A673 (cell line): ENCODE data around the gene ZPBP2. TPM values are rescaled to one million over a fixed set of nuclear protein-coding genes. Genes with fewer than 3 reads are reported as not detected.

Source experiments
- BruUV-seq: library from RNA; stranded (reverse); fragments of 400-500 nt; replicated peaks from 2 replicates; lab custom pipeline; 2021; lab: Mats Ljungman, UMichigan
- CTCF ChIA-PET: fragments of 300-600 bp; sonication (Branson Sonifier 250); formaldehyde crosslinking; loops from one replicate; lab custom pipeline; 2022; ENCODE audit warnings: antibody characterized with exemption; lab: Charles Lee
- POLR2A ChIA-PET: fragments of 300-600 bp; sonication (Branson Sonifier 250); formaldehyde crosslinking; loops from one replicate; lab custom pipeline; 2022; ENCODE audit warnings: antibody characterized with exemption; ENCODE audit not compliant: low non-redundant PET; lab: Charles Lee
- DNase-seq: peaks from one replicate; pipeline ENCODE4 v3.0.0-alpha.2; 2015; ENCODE audit warnings: low spot score
- H3K27ac ChIP-seq: fragments of 200-600 bp; sonication (generic); 2 replicates; pipeline ENCODE4 v1.5.1; 2016; ENCODE audit warnings: mixed run types, low read depth, mild to moderate bottlenecking, mixed read lengths, antibody characterized with exemption, low read length; ENCODE audit not compliant: poor library complexity, severe bottlenecking
- H3K27me3 ChIP-seq: fragments of 200-600 bp; sonication (generic); replicated peaks from 2 replicates; pipeline ENCODE4 v1.6.1; 2017; ENCODE audit warnings: mixed run types, low read depth, mild to moderate bottlenecking, mixed read lengths, antibody characterized with exemption, low read length; ENCODE audit not compliant: insufficient read depth, poor library complexity
- H3K36me3 ChIP-seq: fragments of 200-600 bp; sonication (generic); 2 replicates; pipeline ENCODE4 v1.6.1; 2016; ENCODE audit warnings: mixed run types, mild to moderate bottlenecking, mixed read lengths, antibody characterized with exemption, low read length; ENCODE audit not compliant: insufficient read depth, poor library complexity, severe bottlenecking
- H3K4me1 ChIP-seq: fragments of 200-600 bp; sonication (generic); 2 replicates; pipeline ENCODE4 v1.6.1; 2017; ENCODE audit warnings: mixed run types, mild to moderate bottlenecking, mixed read lengths, antibody characterized with exemption, low read length; ENCODE audit not compliant: insufficient read depth, poor library complexity, severe bottlenecking
- H3K4me3 ChIP-seq: fragments of 200-600 bp; sonication (generic); 2 replicates; pipeline ENCODE4 v1.5.1; 2016; ENCODE audit warnings: low read depth, mixed run types, mild to moderate bottlenecking, mixed read lengths, low read length; ENCODE audit not compliant: poor library complexity, severe bottlenecking
- H3K9me3 ChIP-seq: fragments of 200-600 bp; sonication (generic); 2 replicates; pipeline ENCODE4 v1.6.1; 2016; ENCODE audit warnings: mixed run types, low read depth, mild to moderate bottlenecking, mixed read lengths, antibody characterized with exemption, low read length; ENCODE audit not compliant: poor library complexity, severe bottlenecking
- CTCF ChIP-seq: fragments of 300-800, 200-600 bp; sonication (generic); conservative IDR thresholded peaks from 2 replicates; pipeline ENCODE4 v1.5.1; 2017; ENCODE audit warnings: low read depth, mild to moderate bottlenecking, antibody characterized with exemption, low read length, moderate library complexity, mixed read lengths
- EZH2 ChIP-seq: fragments of 200-600 bp; sonication (generic); IDR thresholded peaks from 2 replicates; pipeline ENCODE4 v1.6.1; 2017; ENCODE audit warnings: borderline replicate concordance, low read depth, mild to moderate bottlenecking, mixed read lengths, antibody characterized with exemption, low read length; ENCODE audit not compliant: poor library complexity, severe bottlenecking
- intact Hi-C: fragments of 100-400 bp; cut with micrococcal nuclease; formaldehyde crosslinking; loops from one replicate; pipeline ENCODE4 v1.10.0; 2022; ENCODE audit not compliant: unreplicated experiment
- total RNA-seq: library from RNA; stranded (reverse); gene quantifications from 2 replicates; pipeline ENCODE4 v1.2.3, GENCODE V29; 2021

ZPBP2 gene
- total RNA-seq, 1 experiment from 2014 or later: not detected

DNA sequence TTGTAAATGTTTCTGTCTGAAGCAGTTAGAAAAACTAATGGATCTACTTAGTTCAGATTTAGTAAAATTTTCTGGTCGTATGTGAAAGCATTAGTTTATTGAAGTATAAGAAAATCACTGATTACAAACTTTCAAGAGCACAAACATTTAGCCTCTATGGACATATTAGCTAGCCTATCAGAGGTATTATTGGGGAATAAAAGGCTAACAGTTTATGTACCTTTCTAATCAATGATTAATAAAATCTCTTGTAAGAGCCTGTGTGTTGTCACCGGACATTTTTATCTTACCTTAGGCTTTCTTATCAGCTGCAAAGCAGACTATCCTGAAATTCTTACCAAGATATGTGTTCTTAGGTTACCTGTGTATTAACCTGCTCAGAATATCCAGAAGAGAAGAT lies 21.2 kb downstream of the ZPBP2 start:
- Histone ChIP-seq H3K27me3 (no peaks in the 10 kb centered on the region), H3K27ac (no peak overlapping the region), H3K4me3 (no peak overlapping the region), H3K9me3 (no peaks in the 10 kb centered on the region), H3K36me3 (no peaks in the 10 kb centered on the region), H3K4me1 (no peaks in the 10 kb centered on the region)
- POLR2A ChIA-PET: no interaction called here
- DNase-seq: no peak
- intact Hi-C loops: no loop called here
- TF ChIP-seq EZH2 (no peak), CTCF (no peak)
- CTCF ChIA-PET: no interaction called here
- BruUV-seq: no TSS peak

DNA sequence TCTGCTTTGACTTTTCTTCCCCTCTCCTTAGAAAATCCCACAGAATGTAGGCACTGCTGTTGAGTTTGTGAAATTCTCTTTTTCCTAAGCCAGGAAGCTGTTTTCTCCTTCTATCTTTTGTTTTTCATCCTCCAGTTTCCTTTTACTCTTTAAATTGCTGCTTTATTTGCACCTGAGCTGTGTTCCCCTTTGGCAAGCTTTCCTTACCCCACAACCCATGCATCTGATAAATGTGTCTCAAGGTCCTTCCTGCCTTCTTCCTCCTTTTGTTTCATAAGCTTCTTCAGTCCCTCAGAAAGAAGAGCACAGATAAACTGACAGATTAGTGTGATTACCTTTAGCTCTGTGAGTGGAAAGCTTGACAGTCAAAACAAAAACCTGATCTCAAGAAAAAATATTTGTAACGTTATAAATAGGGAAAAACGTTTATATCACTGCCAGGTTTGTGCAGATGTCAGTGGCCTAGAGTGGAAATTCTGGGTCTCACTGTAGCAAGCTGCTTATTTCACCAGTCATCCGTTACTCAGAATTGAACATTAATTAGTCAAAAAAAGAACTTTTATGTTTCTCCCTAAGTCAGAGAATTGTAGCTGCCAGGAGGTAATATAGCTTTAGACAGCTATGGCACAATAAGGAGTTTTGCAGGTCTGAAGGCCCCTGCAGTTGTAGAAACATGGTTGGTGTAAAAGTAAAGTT lies 26.8 kb downstream of the ZPBP2 start:
- no TSS peak for BruUV-seq
- POLR2A ChIA-PET: no interaction called here

GRCh38 chr17:39898088-39898487 lies 30.1 kb downstream of the ZPBP2 start:
- Histone ChIP-seq H3K4me3 (no peak overlapping the region), H3K4me1 (no peaks in the 10 kb centered on the region), H3K36me3 (no peaks in the 10 kb centered on the region), H3K27ac (no peak overlapping the region), H3K9me3 (no peaks in the 10 kb centered on the region), H3K27me3 (no peaks in the 10 kb centered on the region)
- ChIA-PET CTCF (no interaction called here), POLR2A (no interaction called here)
- intact Hi-C loops: no loop called here
- no TSS peak for BruUV-seq
- TF ChIP-seq CTCF (no peak), EZH2 (no peak)
- DNase-seq: no peak

More for the DNA sequence above, 26.8 kb downstream of the ZPBP2 start:
- Histone ChIP-seq H3K27me3 (no peaks in the 10 kb centered on the region), H3K36me3 (no peaks in the 10 kb centered on the region), H3K4me1 (no peaks in the 10 kb centered on the region), H3K4me3 (no peak overlapping the region), H3K27ac (no peak overlapping the region), H3K9me3 (no peaks in the 10 kb centered on the region)
- CTCF ChIA-PET: no interaction called here
- DNase-seq: no peak
- no peak for TF ChIP-seq EZH2
- TF ChIP-seq CTCF: no peak
- intact Hi-C loops: no loop called here
